ENCODE results near the gene CDK14.
"Not testable (repeated sequence)": the region's sequence is repeated elsewhere in the genome, so short reads cannot be mapped to it uniquely, and the experiment has no call there.

The CDK14 gene

DNA sequence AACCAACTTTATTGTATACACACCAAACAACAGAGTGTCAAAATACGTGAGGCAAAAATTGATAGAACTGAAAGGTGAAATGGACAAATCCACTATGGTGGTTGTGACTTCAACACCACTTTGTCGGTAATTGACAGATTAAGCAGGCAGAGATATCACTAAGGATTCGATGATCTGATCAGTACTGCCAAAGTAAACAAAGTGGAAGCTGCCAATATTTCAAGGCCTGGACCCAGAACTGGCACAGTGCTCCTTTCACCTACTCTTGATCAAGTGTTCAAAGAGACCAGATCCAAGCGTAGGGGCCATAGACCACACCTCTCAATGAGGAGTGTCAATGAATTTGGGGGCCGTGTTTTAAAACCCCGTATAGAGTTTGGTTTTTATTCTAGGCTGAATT, 167.0 kb downstream of the CDK14 start:
- no peak for DNase-seq

- DNase-seq = no peak
Observed at GRCh38 chr7:90764848-90765570, 168.9 kb downstream of the CDK14 start.

DNA sequence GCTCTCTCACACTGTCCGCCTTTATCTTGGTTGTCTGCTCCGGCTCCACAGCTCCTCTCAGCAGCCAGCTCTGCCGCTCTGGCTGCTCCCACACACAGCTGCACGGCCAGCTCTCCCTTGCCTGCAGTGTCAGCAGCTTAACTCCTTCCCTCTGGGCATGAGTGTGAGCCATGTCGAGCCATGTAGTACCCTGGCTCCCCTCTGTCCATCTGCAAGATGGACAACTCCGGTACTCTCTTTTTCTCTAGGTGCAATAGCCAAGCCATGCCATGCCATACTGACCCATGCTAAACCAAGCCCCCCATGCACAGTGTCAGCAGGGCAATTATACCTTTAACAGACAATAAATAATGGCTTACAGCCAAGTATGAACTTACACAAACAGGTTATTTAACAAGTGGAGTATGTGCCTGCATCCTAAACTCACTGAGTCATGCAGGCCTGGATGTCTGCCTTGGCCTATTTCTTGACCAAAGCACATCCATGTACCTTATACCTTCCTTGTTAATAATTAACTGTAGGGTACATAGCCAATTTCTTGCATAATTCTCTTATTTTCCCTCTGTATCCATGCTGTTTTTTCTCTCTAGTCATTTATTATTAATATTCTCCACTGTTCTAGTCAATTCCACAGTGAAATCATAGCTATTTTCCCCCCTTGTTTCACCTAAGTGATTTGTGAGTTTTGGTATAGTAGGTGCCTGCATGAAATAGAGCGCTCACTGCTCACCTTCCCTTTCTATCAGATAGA, 170.9 kb downstream of the CDK14 start:
- no peak for DNase-seq

GRCh38 chr7:90768301-90768700, 172.2 kb downstream of the CDK14 start:
- DNase-seq = no peak

GRCh38 chr7:90769036-90769435, 172.9 kb downstream of the CDK14 start:
- no peak for DNase-seq

DNA sequence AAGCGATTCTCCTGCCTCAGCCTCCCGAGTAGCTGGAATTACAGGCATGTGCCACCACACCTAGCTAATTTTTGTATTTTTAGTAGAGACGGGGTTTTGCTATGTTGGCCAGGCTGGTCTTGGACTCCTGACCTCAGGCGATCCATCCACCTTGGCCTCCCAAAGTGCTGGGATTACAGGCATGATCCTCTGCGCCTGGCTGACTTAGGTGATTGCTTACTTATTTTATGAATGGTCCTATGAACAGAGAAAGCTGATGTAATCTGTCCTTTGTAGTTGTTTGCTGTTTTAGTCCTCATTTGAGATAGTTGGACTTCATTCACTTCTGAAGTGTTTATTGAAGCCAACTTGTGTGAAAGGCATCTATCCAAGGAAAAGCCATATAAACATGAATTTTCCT, 173.4 kb downstream of the CDK14 start:
- not testable (repeated sequence) for DNase-seq

- no peak for DNase-seq
Observed at GRCh38 chr7:90771281-90771680, 175.2 kb downstream of the CDK14 start.

GRCh38 chr7:90772410-90772809, 176.3 kb downstream of the CDK14 start:
- no peak for DNase-seq

DNA sequence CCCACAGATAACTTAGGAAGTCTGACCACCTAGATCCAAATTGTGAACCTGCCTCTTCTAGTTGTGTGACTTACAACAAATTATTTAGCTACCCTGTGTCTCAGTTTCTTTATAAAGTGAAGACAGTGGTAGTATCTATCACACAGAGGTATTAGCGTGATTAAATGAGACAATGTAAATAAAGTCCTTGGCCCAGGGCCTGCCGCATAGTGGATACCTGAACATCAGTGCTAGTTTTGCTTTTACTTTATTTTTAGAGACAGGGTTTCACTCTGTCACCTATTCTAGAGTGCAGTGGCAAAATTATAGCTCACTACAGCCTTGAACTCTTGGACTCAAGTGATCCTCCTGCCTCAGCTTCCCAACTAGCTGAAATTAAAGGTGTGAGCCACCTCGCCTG, 177.1 kb downstream of the CDK14 start:
- DNase-seq = no peak

DNA sequence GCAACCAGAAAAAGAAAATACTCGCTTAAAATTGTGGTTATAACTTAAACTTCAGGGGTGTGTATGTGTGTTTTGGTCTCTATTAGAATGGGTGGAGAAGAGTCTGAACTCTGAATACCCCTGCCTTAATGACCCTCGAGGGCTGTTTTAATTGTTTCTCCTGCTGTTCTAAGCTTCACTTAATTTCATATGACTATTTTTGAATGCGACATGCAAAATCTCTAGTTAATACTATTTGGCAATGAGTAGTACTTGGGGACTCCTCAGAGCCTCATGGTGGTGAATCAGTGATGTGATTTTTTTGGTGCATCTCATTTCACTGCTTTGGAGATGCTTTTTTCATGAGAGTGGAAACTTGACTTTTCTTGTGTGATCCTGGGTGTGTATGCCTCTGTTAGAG, 178.6 kb downstream of the CDK14 start:
- DNase-seq = no peak

- DNase-seq = no peak
Observed at GRCh38 chr7:90775383-90775965, 179.4 kb downstream of the CDK14 start.

GRCh38 chr7:90777041-90777440, 180.9 kb downstream of the CDK14 start:
- DNase-seq = no peak

- no peak for DNase-seq
Observed at GRCh38 chr7:90777465-90777864, 181.3 kb downstream of the CDK14 start.

DNA sequence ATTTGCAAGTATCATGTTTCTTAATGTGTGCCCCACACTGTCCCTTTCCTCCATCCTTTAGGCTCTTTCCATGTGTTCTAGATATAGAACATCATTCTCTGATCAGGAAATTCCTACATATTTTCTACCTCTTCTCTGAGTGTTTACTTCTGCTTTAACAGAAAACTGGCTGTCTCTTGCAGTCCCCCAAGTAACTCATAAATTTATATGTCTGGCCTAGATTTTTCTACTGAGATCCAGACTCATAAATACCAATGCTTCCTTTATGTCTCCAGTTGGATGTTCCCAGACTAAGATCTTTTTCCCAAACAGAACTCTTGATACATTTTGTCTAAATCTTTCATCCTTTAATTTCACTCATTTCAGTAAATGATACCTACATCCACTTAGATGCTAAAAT, 181.8 kb downstream of the CDK14 start:
- no peak for DNase-seq

DNA sequence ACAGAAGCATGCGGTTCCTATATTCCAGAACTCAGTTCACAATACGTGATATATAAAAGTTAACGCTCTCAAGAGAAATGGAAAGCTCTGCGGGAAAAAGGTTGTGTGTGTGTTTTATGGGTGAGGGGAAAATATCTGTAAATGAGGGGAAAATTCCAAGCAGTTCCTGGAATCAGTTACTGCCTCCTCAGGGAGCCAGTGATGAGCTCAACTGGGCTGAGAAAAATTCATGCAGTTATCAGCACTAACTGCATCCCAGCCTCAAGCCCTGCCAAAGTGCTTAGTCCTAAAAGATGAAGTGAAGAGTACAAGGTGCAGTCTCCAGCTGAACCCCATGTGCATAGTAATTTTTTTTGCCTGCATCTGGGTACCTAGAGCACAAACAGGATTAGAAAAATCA, 191.9 kb downstream of the CDK14 start:
- DNase-seq = no peak

- DNase-seq = no peak
Observed at GRCh38 chr7:90789736-90790306, 193.7 kb downstream of the CDK14 start.

DNA sequence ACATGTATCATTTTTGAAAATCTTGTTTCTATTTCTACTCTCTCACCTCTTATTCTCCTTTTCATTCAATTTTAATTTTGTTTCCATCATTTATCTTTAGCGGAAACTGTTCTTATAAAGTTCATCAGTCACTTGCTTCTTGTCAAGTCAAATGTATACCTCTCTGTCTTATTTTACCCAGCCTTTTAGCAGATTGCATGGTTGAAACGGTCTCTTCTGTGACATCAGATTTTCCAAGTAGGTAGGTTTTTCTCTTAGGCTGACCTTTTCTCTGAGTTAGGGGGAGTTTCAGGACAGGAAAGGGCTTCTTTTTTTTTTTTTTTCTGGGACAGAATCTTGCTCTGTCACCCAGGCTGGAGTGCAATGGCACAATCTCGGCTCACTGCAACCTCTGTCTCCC, 195.5 kb downstream of the CDK14 start:
- DNase-seq = no peak

DNA sequence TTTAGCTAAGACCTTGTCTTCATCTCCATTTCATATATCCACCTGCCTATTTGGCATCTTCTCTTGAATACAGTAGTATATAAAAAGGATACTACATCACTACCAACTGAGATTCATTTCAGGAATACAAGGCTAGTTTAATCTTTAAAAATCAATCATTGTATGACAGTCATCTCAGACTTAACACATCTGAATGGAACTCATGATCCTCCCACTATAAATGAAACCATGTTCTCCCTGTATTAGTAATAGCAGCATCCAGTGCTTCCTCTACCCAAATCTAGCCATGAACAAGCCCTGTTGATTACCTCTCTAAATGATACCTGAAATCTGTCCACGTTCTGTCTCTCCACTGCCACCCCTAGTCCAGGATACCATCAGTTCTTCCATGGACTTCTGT, 196.2 kb downstream of the CDK14 start:
- no peak for DNase-seq

- DNase-seq = not testable (repeated sequence)
Observed at GRCh38 chr7:90794234-90794633, 198.1 kb downstream of the CDK14 start.

DNA sequence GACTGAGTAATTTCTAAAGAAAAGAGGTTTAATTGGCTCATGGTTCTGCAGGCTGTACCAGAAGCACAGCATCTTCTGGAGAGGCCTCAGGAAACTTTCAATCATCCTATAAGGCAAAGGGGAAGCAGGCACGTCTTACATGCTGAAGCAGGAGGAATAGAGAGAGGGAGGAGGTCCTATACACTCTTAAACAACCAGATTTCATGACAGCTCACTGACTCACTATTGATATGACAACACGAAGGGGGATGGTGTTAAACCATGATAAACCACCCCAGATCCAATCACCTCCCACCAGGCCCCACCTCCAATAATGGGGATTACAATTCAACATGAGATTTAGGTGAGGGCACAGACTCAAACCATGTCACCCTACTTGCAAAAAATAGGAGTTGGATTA, 201.5 kb downstream of the CDK14 start:
- DNase-seq = no peak

DNA sequence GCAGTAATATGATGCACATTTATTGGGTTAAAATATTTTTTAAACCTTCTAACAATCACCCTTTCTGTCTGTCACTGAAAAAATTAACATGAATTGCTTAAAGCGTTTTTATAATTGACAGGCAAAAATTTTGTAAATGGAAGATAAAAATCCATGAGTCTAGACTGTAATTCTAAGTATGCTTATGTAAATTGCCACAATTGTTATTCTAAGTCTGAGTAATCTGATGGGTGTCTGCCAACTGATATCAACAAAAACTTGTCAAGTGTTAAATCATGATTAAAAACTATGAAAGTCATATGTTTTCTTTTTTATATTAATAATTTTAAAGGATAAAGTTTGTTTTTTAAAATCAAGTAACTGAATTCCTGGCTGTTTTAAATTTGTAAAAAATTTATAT, 208.2 kb downstream of the CDK14 start:
- DNase-seq = no peak

GRCh38 chr7:90815552-90815951, 219.4 kb downstream of the CDK14 start:
- not testable (repeated sequence) for DNase-seq

GRCh38 chr7:90816511-90817142, 220.5 kb downstream of the CDK14 start:
- DNase-seq = no peak
